HG03175 (cell line): ENCODE measurements around the gene WDR45.
A peak's percentile ranks its signal among the peaks of the same experiment; 100 is the strongest.
"Not testable (repeated sequence)": the region's sequence is repeated elsewhere in the genome, so short reads cannot be mapped to it uniquely, and the experiment has no call there.

Experiments used
- ATAC-seq: cut with Tn5 transposase; IDR thresholded peaks from one replicate; pipeline ENCODE4 v1.9.1; 2021; ENCODE audit warnings: mild to moderate bottlenecking, moderate library complexity; ENCODE audit not compliant: unreplicated experiment

WDR45 gene

GRCh38 chrX:49079489-49080428 lies at the start of gene WDR45:
Gene WDR45 (minus strand): TSS chrX:49079887. CDS start chrX:49078095, 1,792 bp downstream.
- ATAC-seq, result peak; percentile 84

GRCh38 chrX:49129427-49129826 lies 49.7 kb upstream of the WDR45 start:
- ATAC-seq, result no peak

- ATAC-seq, result not testable (repeated sequence)
Measured at GRCh38 chrX:49127742-49128258, 48.1 kb upstream of the WDR45 start.

GRCh38 chrX:49122499-49122898 lies 42.8 kb upstream of the WDR45 start:
- no peak for ATAC-seq

GRCh38 chrX:49120091-49120490 lies 40.4 kb upstream of the WDR45 start:
- no peak for ATAC-seq

- ATAC-seq, result no peak
Measured at GRCh38 chrX:49117581-49117980, 37.9 kb upstream of the WDR45 start.

- ATAC-seq, result no peak
Measured at GRCh38 chrX:49116716-49117115, 37.0 kb upstream of the WDR45 start.

- no peak for ATAC-seq
Measured at GRCh38 chrX:49116076-49116475, 36.4 kb upstream of the WDR45 start.

GRCh38 chrX:49111791-49112190 lies 32.1 kb upstream of the WDR45 start:
- ATAC-seq, result no peak

- no peak for ATAC-seq
Measured at GRCh38 chrX:49110417-49110816, 30.7 kb upstream of the WDR45 start.

- ATAC-seq, result no peak
Measured at GRCh38 chrX:49108641-49109040, 29.0 kb upstream of the WDR45 start.

GRCh38 chrX:49106930-49107329 lies 27.2 kb upstream of the WDR45 start:
- ATAC-seq, result no peak

GRCh38 chrX:49106296-49106695 lies 26.6 kb upstream of the WDR45 start:
- ATAC-seq, result no peak

- ATAC-seq, result no peak
Measured at GRCh38 chrX:49103637-49104036, 23.9 kb upstream of the WDR45 start.

GRCh38 chrX:49102190-49102589 lies 22.5 kb upstream of the WDR45 start:
- no peak for ATAC-seq

- ATAC-seq, result no peak
Measured at GRCh38 chrX:49101629-49101984, 21.9 kb upstream of the WDR45 start.

GRCh38 chrX:49100704-49101628 lies 21.3 kb upstream of the WDR45 start:
- ATAC-seq, result peak; percentile 95

- no peak for ATAC-seq
Measured at GRCh38 chrX:49096419-49096818, 16.7 kb upstream of the WDR45 start.

- no peak for ATAC-seq
Measured at GRCh38 chrX:49089553-49089952, 9.9 kb upstream of the WDR45 start.

- no peak for ATAC-seq
Measured at GRCh38 chrX:49082271-49082871, 2.7 kb upstream of the WDR45 start.

- ATAC-seq, result no peak
Measured at GRCh38 chrX:49077941-49078340, 1.7 kb downstream of the WDR45 start.
